ENCODE results near the gene CHRNA4. TPM values are rescaled to one million over a fixed set of nuclear protein-coding genes. Genes with fewer than 3 reads are reported as not detected.
"Not testable (repeated sequence)": the region's sequence is repeated elsewhere in the genome, so short reads cannot be mapped to it uniquely, and the experiment has no call there.

Gene CHRNA4
- total RNA-seq, 1 experiment from 2014 or later = 0.37 TPM

DNA sequence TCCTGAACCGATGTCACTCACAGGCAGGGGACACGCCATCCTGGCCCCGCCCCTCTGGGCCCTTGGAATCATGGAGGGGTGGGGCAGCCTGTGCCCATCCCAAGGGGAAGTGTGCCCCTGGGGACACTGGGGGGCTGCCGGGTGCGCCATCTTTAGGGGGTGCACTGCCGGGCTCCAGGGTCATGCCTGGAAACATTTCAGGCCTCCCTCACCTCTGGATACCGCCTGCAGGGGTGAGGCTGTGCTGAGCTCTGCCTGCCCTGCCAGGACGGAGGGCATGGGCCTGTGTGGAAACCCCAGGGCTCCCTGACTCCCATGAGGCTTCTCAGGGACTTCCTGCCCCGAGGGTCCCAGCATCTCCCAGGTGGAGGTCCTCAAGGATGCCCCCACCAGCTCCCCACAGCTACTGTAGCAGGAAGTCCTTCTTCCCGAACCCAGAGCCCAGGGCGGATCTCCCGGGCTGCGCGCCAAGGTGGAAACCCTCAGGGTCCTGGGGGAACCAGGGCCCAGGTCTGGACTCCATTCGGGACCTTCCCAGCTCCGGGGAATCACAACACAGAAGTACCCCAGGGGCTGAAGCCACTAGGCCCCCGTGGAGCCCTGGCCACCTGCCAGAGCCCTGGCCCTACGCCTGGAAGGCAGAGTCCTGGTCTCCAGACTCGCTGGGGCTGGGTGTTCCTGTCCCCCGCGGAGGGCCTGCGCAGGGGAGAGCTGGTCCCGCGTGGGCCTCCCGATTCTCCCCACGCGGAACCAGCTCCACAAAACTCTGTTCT, 15.6 kb downstream of the CHRNA4 start:
- in situ Hi-C loops (cut with HindIII; ENCODE audit: low sequenced_read_pairs) = no loop called here
- no peak for DNase-seq (ENCODE audit: low spot score)

DNA sequence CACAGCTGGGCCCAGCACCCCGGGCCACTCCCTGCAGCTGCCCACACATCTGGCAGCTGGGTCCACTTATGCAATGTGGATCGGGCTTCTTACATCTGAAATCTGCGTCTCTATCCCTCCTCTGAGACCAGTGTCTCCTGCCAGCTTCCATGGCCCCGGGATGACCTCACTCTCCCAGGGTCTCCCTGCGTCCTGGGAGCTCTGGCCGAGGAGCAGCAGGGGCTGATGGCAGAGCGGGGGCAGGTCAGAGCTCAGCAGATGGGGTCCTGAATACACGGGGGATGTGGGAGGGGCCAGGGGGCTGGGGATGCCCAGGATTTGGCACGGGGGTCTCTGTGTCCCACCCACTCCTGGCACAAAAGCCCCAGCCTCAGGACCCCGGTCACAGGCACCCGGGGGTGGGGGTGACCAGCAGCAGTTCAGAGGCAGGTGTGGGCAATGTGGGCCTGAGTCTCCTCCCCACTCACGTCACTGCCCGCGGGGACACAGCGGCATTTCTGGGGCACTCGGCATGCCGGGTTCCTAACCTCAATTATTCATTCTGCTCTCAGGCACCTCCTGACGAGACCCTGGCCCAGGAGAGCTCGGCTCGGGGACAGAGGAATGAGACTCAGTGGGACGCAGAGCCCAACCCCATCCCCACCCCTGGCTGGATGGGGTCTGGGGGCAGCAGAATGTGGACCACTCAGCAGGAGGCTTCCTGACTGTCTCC, 16.4 kb downstream of the CHRNA4 start:
- DNase-seq (ENCODE audit: low spot score) = no peak
- in situ Hi-C loops (cut with HindIII; ENCODE audit: low sequenced_read_pairs) = no loop called here

DNA sequence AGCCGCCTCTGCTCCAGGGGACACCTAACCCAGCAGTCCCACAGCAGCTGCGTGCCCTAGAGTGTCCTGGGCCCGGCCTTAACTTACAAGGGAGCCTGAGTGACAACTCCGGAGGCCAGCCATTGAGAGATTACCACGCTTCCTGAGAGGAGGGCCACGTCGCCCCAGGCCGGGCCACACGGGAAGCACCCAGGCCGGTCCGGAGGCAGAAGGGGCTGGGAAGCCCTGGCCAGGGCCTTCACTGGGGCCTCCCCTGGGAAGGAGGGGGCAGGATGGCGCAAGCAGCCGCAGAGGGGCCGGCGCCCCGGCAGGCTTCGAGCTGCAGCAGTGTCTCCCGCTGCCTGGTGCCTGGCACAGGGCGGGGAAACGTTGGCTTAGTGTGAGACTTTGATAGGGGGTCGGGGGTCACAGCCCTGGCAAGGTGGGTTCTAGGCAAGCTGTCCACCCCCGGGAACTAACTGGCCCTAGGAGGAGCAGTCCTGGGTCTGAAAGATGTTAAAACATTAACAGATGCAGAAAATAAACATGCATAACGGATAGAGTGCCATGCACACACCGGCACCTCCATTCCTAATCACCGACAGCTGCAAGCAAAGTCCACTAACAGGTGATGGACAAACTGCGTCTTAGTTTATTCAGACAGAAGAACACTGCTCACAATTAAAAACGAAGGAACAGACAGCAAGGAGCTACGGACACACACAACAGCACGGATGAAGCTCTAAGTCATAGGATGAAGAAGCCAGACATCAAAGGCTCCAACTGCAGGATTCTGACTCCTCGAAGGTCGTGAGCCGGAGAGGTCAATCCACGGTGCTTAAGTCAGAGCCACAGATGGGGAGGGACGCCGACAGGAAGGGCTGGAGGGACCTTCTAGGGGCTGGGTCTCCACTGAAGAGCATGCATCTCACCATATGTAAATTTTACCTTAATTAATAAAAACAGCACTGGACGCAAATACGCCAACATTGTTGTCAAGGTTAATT, 17.4 kb downstream of the CHRNA4 start:
- DNase-seq (ENCODE audit: low spot score) = no peak
- in situ Hi-C loops (cut with HindIII; ENCODE audit: low sequenced_read_pairs) = no loop called here

DNA sequence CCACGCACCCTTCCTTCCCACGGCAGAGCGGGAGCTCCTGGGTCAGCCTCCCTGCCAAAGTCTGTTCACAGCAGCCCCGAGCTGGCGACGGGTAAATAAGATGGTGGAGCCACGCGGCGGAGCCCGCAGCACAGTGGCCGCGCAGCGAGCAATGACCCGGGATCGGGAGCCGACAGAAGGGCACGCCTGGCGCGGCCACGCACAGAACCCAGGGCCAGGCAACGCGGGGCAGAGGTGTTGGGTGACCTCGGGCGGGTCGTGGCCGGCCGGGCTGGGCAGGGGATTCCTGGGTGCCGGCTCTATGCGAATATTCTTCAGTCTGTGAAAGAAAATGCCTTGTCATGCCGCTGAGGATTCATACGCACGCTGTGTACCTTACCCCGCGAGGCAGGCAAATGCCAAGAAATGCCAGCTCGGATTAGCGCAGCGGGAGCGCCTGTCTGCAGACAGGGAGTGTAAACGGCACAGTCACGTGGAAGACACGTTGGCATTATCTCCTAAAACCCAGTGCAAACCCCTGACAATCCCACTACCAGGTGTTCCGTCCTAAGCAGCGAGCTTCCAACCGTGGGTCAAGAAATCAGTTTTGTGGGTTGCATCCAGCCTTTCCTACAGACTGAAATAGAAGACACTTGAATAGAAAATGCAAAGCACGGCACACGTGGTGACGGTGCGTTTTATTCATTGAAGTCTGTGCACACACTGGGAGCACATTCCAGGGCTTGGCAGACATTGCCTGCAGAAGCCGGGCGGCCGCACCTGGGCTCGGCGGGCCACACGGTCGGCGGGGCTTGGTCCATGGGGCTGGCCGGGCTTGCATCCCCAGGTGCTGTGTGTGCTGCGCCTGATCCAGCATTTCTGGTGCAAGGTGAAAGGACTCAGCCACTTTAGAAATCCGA, 18.3 kb downstream of the CHRNA4 start:
- DNase-seq (ENCODE audit: low spot score) = peak; percentile 84
- in situ Hi-C loops (cut with HindIII; ENCODE audit: low sequenced_read_pairs) = no loop called here

DNA sequence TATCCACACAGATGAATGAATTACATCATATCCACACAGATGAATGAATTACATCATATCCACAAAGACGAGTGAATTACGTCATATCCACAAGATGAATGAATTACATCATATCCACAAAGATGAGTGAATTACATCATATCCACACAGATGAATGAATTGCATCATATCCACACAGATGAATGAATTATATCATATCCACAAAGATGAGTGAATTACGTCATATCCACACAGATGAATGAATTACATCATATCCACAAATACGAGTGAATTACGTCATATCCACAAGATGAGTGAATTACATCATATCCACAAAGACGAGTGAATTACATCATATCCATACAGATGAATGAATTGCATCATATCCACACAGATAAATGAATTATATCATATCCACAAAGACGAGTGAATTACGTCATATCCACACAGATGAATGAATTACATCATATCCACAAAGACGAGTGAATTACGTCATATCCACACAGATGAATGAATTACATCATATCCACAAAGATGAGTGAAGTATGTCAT, 20.9 kb downstream of the CHRNA4 start:
- in situ Hi-C loops (cut with HindIII; ENCODE audit: low sequenced_read_pairs) = not testable (repeated sequence)

DNA sequence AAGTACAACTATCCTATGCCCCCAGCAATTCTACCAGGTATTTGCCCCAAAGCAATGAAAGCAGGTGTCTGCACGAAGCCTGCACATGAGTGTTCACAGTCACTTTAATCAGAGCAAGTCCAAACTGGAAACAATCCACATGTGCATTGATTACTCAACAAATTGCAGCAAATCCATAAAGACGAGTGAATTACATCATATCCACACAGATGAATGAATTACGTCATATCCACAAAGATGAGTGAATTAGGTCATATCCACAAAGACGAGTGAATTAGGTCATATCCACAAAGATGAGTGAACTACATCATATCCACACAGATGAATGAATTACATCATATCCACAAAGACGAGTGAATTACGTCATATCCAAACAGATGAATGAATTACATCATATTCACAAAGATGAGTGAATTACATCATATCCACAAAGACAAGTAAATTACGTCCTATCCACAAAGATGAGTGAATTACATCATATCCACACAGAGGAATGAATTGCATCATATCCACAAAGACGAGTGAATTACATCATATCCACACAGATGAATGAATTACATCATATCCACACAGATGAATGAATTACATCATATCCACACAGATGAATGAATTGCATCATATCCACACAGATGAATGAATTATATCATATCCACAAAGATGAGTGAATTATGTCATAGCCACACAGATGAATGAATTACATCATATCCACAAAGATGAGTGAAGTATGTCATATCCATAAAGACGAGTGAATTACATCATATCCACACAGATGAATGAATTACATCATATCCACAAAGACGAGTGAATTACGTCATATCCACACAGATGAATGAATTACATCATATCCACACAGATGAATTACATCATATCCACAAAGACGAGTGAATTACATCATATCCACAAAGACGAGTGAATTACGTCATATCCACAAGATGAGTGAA, 21.7 kb downstream of the CHRNA4 start:
- in situ Hi-C loops (cut with HindIII; ENCODE audit: low sequenced_read_pairs); DNase-seq (ENCODE audit: low spot score): not testable (repeated sequence)

More for the DNA sequence above, 20.9 kb downstream of the CHRNA4 start:
- DNase-seq (ENCODE audit: low spot score) = not testable (repeated sequence)

DNA sequence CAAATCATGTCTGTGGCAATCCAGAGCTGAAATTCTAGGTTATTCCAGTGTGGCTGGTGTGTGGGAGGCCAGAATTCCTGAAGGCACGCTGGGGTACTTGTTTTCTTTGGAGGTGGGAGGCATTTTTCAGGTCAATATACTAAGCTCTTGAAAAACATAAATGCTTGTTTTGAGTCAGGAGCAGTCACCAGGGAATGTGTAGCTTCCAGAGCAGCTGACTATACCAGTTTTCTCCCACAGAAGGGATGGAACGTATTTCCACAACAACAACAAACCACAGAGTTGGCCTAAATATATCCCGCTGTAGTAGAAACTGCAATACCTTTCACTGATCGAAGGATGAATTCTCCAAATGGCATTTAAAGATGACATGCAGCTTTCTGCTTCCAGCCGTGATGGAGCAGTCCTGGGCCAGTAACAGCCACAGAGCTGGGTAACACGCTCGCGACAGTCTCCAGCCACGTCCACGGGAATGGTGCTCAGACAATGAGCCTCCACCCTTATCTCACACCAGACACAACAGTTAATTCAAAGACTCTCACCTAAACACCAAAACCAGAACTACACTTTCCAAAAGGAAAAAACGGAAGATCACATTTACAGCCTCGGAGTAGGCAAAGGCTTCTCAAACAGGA, 23.2 kb downstream of the CHRNA4 start:
- DNase-seq (ENCODE audit: low spot score) = no peak
- in situ Hi-C loops (cut with HindIII; ENCODE audit: low sequenced_read_pairs) = no loop called here

DNA sequence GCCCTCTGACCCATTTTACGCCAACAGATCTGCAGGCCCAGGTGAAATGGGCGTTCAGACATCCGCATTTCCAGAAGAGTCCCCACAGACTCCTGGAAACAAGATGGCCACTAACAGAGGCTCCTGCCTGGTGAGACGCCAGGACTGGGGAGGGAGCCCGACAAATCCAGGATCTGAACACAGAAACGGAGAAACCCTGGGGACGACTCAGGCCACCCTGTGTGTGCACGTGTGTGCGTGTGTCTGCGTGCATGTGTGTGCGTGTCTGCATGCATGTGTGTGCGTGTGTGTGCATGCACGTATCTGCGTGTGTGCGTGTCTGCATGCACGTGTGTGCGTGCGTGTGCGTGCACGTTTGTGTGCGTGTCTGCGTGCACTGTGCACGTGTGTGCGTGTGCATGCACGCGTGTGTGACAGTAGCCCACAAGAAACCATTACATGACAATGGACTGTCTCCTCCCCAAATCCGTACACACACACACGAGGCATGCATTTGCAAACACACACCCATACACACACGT, 24.9 kb downstream of the CHRNA4 start:
- DNase-seq (ENCODE audit: low spot score) = no peak
- in situ Hi-C loops (cut with HindIII; ENCODE audit: low sequenced_read_pairs) = no loop called here

DNA sequence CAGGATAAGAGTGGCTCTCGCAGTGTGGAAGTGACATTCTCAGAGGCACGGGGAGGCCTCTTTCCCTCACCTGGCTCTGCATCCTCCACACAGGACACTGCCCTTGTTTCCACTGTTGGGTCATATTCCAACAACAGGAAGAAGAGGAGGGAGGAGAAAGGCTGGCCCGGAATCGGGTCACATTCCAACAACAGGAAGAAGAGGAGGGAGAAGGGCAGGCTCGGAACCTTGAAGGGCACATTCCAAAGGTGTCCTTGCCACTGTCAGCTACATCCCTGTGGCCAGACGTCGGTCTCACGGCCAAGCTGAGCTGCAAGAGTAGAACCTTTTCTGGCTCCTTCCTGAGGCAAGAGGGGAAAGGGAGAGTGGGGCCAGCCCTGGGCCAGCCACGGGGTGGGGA, 25.4 kb downstream of the CHRNA4 start:
- no peak for DNase-seq (ENCODE audit: low spot score)
- in situ Hi-C loops (cut with HindIII; ENCODE audit: low sequenced_read_pairs) = no loop called here

DNA sequence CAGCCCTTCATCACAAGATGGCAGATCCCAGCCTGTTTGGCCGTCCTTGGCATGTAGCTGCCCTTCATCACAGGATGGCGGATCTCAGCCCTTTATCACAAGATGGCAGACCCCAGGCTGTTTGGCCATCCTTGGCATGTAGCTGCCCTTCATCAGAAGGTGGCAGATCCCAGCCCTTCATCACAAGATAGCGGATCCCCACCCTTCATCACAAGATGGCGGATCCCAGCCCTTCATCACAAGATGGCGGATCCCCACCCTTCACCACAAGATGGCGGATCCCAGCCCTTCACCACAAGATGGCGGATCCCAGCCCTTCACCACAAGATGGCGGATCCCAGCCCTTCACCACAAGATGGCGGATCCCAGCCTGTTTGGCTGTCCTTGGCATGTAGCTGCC, 26.1 kb downstream of the CHRNA4 start:
- DNase-seq (ENCODE audit: low spot score); in situ Hi-C loops (cut with HindIII; ENCODE audit: low sequenced_read_pairs): not testable (repeated sequence)

DNA sequence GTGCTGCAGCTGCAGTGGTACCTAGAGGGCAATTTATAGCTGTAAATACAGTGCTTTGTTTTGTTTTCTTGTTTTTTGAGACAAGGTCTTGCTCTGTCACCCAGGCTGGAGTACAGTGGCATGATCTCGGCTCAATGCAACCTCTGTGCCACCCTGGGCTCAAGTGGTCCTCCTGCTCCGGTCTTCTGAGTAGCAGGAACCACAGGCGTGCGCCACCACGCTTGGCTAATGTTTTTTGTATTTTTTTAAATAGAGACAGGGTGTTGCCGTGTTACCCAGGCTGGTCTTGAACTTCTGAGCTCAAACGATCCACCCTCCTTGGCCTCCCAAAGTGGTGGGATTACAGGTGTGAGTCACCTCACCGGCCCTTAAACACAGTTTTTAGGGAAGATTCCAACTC, 26.8 kb downstream of the CHRNA4 start:
- no peak for DNase-seq (ENCODE audit: low spot score)
- in situ Hi-C loops (cut with HindIII; ENCODE audit: low sequenced_read_pairs) = no loop called here

DNA sequence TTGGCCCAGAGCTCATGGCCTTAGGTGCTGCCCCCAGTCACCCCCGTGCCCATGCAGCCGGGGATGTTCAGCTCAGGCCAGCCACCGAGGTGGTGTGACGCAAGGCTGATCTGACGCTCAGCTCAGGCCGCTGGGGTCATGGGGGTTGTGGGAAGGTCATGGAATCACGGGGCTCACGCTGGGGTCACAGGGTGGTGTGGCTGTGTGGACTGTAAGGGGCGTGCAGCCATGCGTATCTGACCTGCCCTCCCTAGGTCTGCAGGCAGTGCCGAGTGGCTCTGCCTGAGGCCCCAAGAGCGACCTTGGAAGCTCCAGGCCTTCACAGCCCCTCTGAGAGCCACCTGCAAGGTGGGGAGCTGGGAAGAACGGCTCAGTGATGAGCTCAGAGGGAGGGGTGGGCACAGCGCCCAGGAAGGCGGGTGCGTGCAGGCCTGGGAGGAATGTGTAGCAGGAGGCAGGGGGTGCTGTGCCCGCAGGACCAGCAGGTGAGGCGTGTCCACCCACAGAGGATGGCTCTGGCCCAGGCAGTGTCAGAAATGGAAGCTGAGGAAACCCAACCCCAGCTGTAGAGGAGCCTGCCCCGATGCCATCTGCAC, 27.8 kb downstream of the CHRNA4 start:
- in situ Hi-C loops (cut with HindIII; ENCODE audit: low sequenced_read_pairs) = no loop called here

DNA sequence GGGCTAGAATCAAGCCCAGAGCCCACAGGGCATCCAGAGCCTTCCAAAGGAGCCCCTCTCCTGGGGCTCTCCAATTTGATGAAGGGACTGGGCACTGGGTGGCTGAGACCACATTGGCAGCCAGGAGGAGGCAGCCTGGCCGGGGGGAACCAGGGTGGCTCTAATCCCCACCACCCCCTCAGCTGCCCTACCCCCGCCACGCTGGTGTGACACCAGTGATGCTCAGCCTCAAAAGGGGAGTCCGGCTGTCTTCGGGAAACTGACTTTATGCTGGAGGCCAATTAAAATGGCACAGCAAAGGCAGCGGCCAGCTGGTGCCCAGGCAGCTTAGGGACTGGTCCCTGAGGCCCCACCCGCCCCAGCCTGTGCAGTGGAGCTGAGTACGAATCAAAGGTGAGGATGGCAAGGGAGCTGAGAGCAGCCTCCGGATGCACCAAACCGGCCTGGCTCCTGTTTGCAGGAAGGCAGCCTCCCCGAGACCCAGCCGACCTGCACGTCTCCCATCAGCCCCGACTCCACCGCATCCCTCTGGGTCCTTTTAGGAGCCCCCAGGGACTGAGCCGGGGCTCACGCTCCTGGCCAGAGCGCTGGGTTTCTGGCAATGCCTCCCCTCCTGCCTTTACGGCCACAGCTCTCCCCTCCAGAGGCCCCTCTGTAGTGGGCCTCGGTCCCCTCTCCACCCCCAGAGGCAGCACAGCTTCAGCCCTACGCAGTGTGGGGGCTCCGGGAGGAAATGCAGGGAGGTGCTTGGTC, 28.5 kb downstream of the CHRNA4 start:
- DNase-seq (ENCODE audit: low spot score) = no peak
- in situ Hi-C loops (cut with HindIII; ENCODE audit: low sequenced_read_pairs) = no loop called here

More for the DNA sequence above, 27.8 kb downstream of the CHRNA4 start:
- DNase-seq (ENCODE audit: low spot score) = peak; percentile 63

DNA sequence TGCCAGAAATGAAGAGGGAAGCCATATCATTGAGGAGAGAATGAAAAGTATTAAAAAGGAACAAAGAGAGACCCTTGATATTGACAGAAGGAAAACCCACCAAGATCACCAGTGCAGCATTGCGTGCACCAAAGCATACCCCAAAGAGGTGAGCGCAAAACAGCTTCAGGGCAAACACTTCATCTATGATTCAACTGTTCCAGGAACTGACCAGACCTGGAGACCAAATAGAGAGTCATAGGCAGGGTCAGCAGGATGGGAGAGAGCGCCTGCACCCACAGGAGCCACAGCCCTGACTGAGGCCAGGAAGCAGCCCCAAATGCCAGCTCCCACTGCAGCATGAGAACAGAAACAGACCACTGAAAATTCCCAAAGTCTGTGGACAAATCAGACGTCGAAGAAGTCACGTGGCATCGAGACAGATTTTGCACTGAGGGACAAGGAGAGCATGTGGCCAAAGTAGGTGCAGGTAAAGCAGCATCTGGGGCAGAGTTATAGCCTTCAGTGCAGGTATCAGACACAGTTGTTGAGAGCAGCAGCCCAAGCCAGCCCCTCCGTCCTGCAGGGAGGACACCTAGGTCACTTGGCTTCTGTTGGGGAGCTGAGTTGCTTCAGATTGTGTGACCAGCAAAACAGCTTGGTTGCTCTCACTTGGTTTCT, 29.3 kb downstream of the CHRNA4 start:
- in situ Hi-C loops (cut with HindIII; ENCODE audit: low sequenced_read_pairs) = no loop called here
- no peak for DNase-seq (ENCODE audit: low spot score)

DNA sequence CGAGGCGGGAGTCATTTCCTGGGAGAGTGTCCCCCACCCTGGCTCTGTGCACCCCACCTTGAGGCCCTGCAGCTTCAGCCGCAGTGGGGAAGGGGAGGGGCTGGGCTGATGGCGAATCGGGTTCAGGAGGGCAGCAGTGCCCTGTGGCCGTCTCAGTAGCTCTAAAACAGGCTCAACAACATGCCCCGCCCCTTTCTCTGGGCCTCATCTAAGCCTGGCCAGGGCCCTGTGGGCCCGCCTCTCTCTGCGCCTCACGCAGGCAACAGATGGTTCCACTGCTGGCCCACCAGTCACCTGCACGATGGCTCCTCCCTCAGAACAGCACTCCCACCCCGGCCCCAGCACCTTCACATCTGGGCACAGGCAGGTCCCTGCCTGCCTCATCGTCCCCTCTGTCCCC, 30.2 kb downstream of the CHRNA4 start:
- in situ Hi-C loops (cut with HindIII; ENCODE audit: low sequenced_read_pairs) = no loop called here
- DNase-seq (ENCODE audit: low spot score) = no peak

Measured in G401 (cell line).